Thyroid gland (tissue), 4 donors: ENCODE data around the gene PCBP3. TPM values are rescaled to one million over a fixed set of nuclear protein-coding genes. Genes with fewer than 3 reads are reported as not detected.
"Not testable (repeated sequence)": the region's sequence is repeated elsewhere in the genome, so short reads cannot be mapped to it uniquely, and the experiment has no call there.

Experiments
- DNase-seq, 2 donors: peaks; one replicate each; pipeline ENCODE4 v3.0.0-alpha.2; 2019
- H3K27ac ChIP-seq, 3 donors: fragments of 200-600 bp; sonication (generic); 1 replicate in 2 of 3; 2 replicates in 1 of 3; pipeline ENCODE4 v1.5.1; 2016 to 2019; ENCODE audit warnings: mild to moderate bottlenecking in 1 of 3, moderate library complexity in 1 of 3
- H3K27me3 ChIP-seq: fragments of 200-600 bp; sonication (generic); one replicate; pipeline ENCODE4 v1.5.1; 2019
- H3K36me3 ChIP-seq, 2 donors: fragments of 200-600 bp; sonication (generic); one replicate each; pipeline ENCODE4 v1.5.1; 2016 to 2019
- H3K4me1 ChIP-seq, 2 donors: fragments of 200-600 bp; sonication (generic); one replicate each; pipeline ENCODE4 v1.5.1; 2017 to 2019
- H3K4me3 ChIP-seq, 3 donors: fragments of 200-600 bp; sonication (generic); replicated peaks in 1 of 3; 1 replicate in 2 of 3; 2 replicates in 1 of 3; pipeline ENCODE4 v1.5.1; 2016; ENCODE audit warnings: mild to moderate bottlenecking in 1 of 3
- H3K9me3 ChIP-seq: fragments of 200-600 bp; sonication (generic); one replicate; pipeline ENCODE4 v1.5.1; 2017
- CTCF ChIP-seq, 6 experiments: fragments of 200-600 bp in 3 of 6; fragments of 450-650 bp in 3 of 6; sonication (generic) in 3 of 6; IDR thresholded peaks; one replicate each; pipeline ENCODE4 v1.5.1; 2016 to 2019; ENCODE audit warnings: antibody characterized with exemption in 6 of 6, mild to moderate bottlenecking in 2 of 6, inconsistent platforms in 1 of 6, moderate library complexity in 1 of 6
- POLR2A ChIP-seq, 2 donors: fragments of 450-650 bp; IDR thresholded peaks; one replicate each; pipeline ENCODE4 v1.6.1; 2017; ENCODE audit warnings: antibody characterized with exemption in 2 of 2, mild to moderate bottlenecking in 2 of 2, moderate library complexity in 1 of 2
- WGBS, 2 donors: methylation state at CpG; one replicate each; pipeline ENCODE4 v1.1.5; 2017; 5-methylcytosine and 5-hydroxymethylcytosine counted together
- intact Hi-C: fragments of 100-400 bp; cut with DNase I; formaldehyde crosslinking; loops from one replicate; pipeline ENCODE4 v1.15.1; 2023
- total RNA-seq, 4 donors: library from RNA; depleted of rRNA; stranded (reverse); fragments of >200 nt; gene quantifications; one replicate each; pipeline ENCODE4 v1.2.3, GENCODE V29; 2016

PCBP3 gene
- total RNA-seq, 4 donors from 2014 or later = 0.33 to 0.98 (median 0.54) TPM; not detected in 1

GRCh38 chr21:45622416-45623097 lies 21.0 kb upstream of the PCBP3 start:
- 78 to 85% methylated on average over 15 to 19 of the region's 19 CpGs for WGBS, 2 donors
- no peaks in the 10 kb centered on the region for H3K9me3 ChIP-seq
- no peak for TF ChIP-seq POLR2A (IDR thresholded peaks at IDR 0.05)
- TF ChIP-seq CTCF (IDR thresholded peaks at IDR 0.05) = no peak
- H3K27me3 ChIP-seq = no peaks in the 10 kb centered on the region
- H3K4me1 ChIP-seq = peaks cover 0 to 4% of the 10 kb centered on the region in 2 donors
- intact Hi-C loops = no loop called here
- H3K27ac ChIP-seq = no peak overlapping the region
- H3K4me3 ChIP-seq = no peak overlapping the region
- H3K36me3 ChIP-seq = no peaks in the 10 kb centered on the region
- no peak for DNase-seq

- DNase-seq = no peak
- Histone ChIP-seq H3K27me3 (no peaks in the 10 kb centered on the region), H3K4me1 (peaks cover 0 to 4% of the 10 kb centered on the region in 2 donors), H3K36me3 (no peaks in the 10 kb centered on the region), H3K27ac (no peak overlapping the region), H3K4me3 (no peak overlapping the region), H3K9me3 (no peaks in the 10 kb centered on the region)
- no peak for TF ChIP-seq CTCF (IDR thresholded peaks at IDR 0.05)
- TF ChIP-seq POLR2A (IDR thresholded peaks at IDR 0.05) = no peak
- intact Hi-C loops = no loop called here
- WGBS, 2 donors = 76 to 79% methylated on average over 7 of the region's 7 CpGs
Measured at GRCh38 chr21:45623436-45623835, 20.1 kb upstream of the PCBP3 start.

- WGBS, 2 donors = 70 to 82% methylated on average over 2 of the region's 2 CpGs
- H3K4me1 ChIP-seq, H3K27me3 ChIP-seq: not testable (repeated sequence)
Measured at GRCh38 chr21:45626127-45626526, 17.4 kb upstream of the PCBP3 start.

GRCh38 chr21:45629046-45629981 lies 14.2 kb upstream of the PCBP3 start:
- WGBS, 2 donors = 80 to 81% methylated on average over 20 to 31 of the region's 31 CpGs
- no peak for DNase-seq
- Histone ChIP-seq H3K4me3 (no peak overlapping the region), H3K36me3 (no peaks in the 10 kb centered on the region), H3K27me3 (no peaks in the 10 kb centered on the region), H3K9me3 (no peaks in the 10 kb centered on the region), H3K4me1 (no peaks in the 10 kb centered on the region), H3K27ac (no peak overlapping the region)
- intact Hi-C loops = no loop called here
- TF ChIP-seq POLR2A (IDR thresholded peaks at IDR 0.05) = no peak
- no peak for TF ChIP-seq CTCF (IDR thresholded peaks at IDR 0.05)

More at GRCh38 chr21:45626127-45626526, 17.4 kb upstream of the PCBP3 start:
- DNase-seq, H3K9me3 ChIP-seq, H3K4me3 ChIP-seq, H3K36me3 ChIP-seq, intact Hi-C loops, H3K27ac ChIP-seq: not testable (repeated sequence)

DNA sequence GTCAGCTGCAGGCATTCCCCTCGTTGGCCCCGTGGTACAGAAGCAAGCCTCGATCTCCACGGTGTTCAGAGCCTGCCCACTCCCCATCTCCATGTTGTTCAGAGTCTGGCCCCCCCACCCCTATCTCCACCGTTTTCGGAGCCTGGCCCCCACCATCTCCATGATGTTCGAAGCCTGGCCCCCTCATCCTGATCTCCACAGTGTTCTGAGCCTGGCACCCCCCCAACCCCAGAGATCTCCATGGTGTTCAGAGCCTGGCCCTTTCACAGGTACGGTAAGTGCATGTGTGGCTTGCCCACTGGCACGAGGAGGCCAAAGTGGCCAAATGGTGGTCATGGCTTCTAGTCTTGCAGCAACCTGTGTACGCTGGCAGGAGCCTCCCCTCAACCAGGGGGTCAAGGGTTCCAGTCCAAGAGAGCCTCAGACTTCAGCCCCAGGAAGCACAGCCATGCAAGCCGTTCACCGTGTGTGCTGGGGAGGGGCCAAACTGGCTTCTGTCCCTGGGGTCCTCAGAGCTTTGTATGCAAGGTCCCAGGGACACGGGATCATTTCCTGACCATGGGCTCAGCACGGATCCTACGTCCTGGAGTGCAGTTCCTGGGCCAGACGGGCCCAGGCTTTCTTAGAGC lies 13.3 kb upstream of the PCBP3 start:
- intact Hi-C loops = no loop called here
- no peak for TF ChIP-seq CTCF (IDR thresholded peaks at IDR 0.05)
- TF ChIP-seq POLR2A (IDR thresholded peaks at IDR 0.05) = no peak
- DNase-seq = no peak
- no peak overlapping the region for H3K4me3 ChIP-seq
- H3K9me3 ChIP-seq = no peaks in the 10 kb centered on the region
- WGBS, 2 donors = 78 to 79% methylated on average over 14 of the region's 16 CpGs
- H3K36me3 ChIP-seq = no peaks in the 10 kb centered on the region
- no peaks in the 10 kb centered on the region for H3K27me3 ChIP-seq
- no peaks in the 10 kb centered on the region for H3K4me1 ChIP-seq
- no peak overlapping the region for H3K27ac ChIP-seq
